SH-SY5Y (cell line): ENCODE data around the gene DDX39A.

Experiments
- GATA2 ChIP-seq: IDR thresholded peaks from 2 replicates; pipeline ENCODE4 v1.6.1; 2011; ENCODE audit warnings: mild to moderate bottlenecking, low read depth, low read length
- GATA3 ChIP-seq: IDR thresholded peaks from 2 replicates; pipeline ENCODE4 v1.6.1; 2011; ENCODE audit warnings: low read depth, mild to moderate bottlenecking, low read length, moderate library complexity

DNA sequence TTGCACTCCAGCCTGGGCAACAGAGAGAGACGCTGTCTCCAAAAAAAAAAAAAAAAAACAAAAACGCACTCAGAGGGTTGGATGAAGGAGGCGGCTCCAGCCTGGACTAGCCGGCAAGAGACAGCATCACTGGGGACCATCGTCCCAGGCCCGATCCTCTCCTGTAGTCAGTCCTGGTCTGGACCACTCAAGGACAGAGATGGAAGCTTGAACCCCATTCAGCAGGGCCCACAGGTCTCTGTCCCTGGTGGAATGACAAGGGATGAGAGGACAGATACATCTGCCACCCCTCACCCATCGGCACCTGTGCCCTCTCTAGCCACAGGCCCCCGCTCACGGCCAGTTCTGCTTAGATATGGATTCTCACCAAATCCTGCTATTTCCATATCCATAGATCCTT, 23.9 kb downstream of the DDX39A start:
- TF ChIP-seq GATA3: no peak
- TF ChIP-seq GATA2: no peak
